ENCODE measurements around the gene C1orf94. TPM values are rescaled to one million over a fixed set of nuclear protein-coding genes. Genes with fewer than 3 reads are reported as not detected.

Gene C1orf94
- total RNA-seq, 1 experiment from 2014 or later: not detected

GRCh38 chr1:34143975-34144374, 32.7 kb upstream of the C1orf94 start:
- H3K27ac ChIP-seq (ENCODE audit: low read length): no peak overlapping the region
- POLR2A ChIA-PET: no interaction called here
- intact Hi-C loops (cut with micrococcal nuclease; ENCODE audit: unreplicated experiment) (no loop called here), in situ Hi-C loops (cut with HindIII; ENCODE audit: low pct_unique_long_range_greater_than_20kb, low sequenced_read_pairs) (no loop called here)
- no peaks in the 10 kb centered on the region for H3K9me3 ChIP-seq (ENCODE audit: control insufficient read depth, insufficient read depth, low read depth, low read length)
- no TSS peak for BruUV-seq (replicated peaks)
- no peaks in the 10 kb centered on the region for H3K27me3 ChIP-seq (ENCODE audit: control insufficient read depth, insufficient read depth, low read length)
- no peaks in the 10 kb centered on the region for H3K36me3 ChIP-seq (ENCODE audit: control insufficient read depth, insufficient read depth, low read length)
- no peak overlapping the region for H3K4me3 ChIP-seq (ENCODE audit: low read depth in 2 of 2, low read length in 2 of 2)
- no peak for ATAC-seq
- CTCF ChIA-PET: no interaction called here
- TF ChIP-seq CTCF (IDR thresholded peaks at IDR 0.05): no peak
- no peak for TF ChIP-seq TCF7L2 (IDR thresholded peaks at IDR 0.05; ENCODE audit: low read depth, low read length)
- TF ChIP-seq SIN3A (IDR thresholded peaks at IDR 0.05; ENCODE audit: borderline replicate concordance, insufficient read depth, low read depth, low read length): no peak
- no peak for TF ChIP-seq POLR2AphosphoS5 (IDR thresholded peaks at IDR 0.05; ENCODE audit: low read depth, low read length)
- no peak for TF ChIP-seq REST (IDR thresholded peaks at IDR 0.05; ENCODE audit: insufficient read depth in 1 of 2, low read depth in 2 of 2, low read length in 1 of 2)
- no peaks in the 10 kb centered on the region for H3K4me1 ChIP-seq (ENCODE audit: control insufficient read depth, insufficient read depth, low read length)
- no peak for DNase-seq (ENCODE audit: low read depth, low spot score)

GRCh38 chr1:34144766-34145165, 31.9 kb upstream of the C1orf94 start:
- Histone ChIP-seq H3K27me3 (ENCODE audit: control insufficient read depth, insufficient read depth, low read length) (no peaks in the 10 kb centered on the region), H3K4me3 (ENCODE audit: low read depth in 2 of 2, low read length in 2 of 2) (no peak overlapping the region), H3K36me3 (ENCODE audit: control insufficient read depth, insufficient read depth, low read length) (no peaks in the 10 kb centered on the region), H3K9me3 (ENCODE audit: control insufficient read depth, insufficient read depth, low read depth, low read length) (no peaks in the 10 kb centered on the region), H3K4me1 (ENCODE audit: control insufficient read depth, insufficient read depth, low read length) (no peaks in the 10 kb centered on the region), H3K27ac (ENCODE audit: low read length) (no peak overlapping the region)
- POLR2A ChIA-PET: no interaction called here
- BruUV-seq (replicated peaks): no TSS peak
- ATAC-seq: no peak
- CTCF ChIA-PET: no interaction called here
- TF ChIP-seq SIN3A (IDR thresholded peaks at IDR 0.05; ENCODE audit: borderline replicate concordance, insufficient read depth, low read depth, low read length): no peak
- TF ChIP-seq TCF7L2 (IDR thresholded peaks at IDR 0.05; ENCODE audit: low read depth, low read length): no peak
- TF ChIP-seq CTCF (IDR thresholded peaks at IDR 0.05): no peak
- no peak for TF ChIP-seq POLR2AphosphoS5 (IDR thresholded peaks at IDR 0.05; ENCODE audit: low read depth, low read length)
- TF ChIP-seq REST (IDR thresholded peaks at IDR 0.05; ENCODE audit: insufficient read depth in 1 of 2, low read depth in 2 of 2, low read length in 1 of 2): no peak
- DNase-seq (ENCODE audit: low read depth, low spot score): no peak
- intact Hi-C loops (cut with micrococcal nuclease; ENCODE audit: unreplicated experiment) (no loop called here), in situ Hi-C loops (cut with HindIII; ENCODE audit: low pct_unique_long_range_greater_than_20kb, low sequenced_read_pairs) (no loop called here)
